HCT116 (cell line): ENCODE measurements around the gene SORCS2. TPM values are rescaled to one million over a fixed set of nuclear protein-coding genes. Genes with fewer than 3 reads are reported as not detected.

Source experiments
- ATAC-seq: fragments of 200-7000 bp; cut with Tn5 transposase; 2 replicates; pipeline ENCODE4 v1.9.1; 2020; ENCODE audit warnings: mild to moderate bottlenecking, moderate library complexity
- BruUV-seq: library from RNA; stranded (reverse); fragments of 400-500 nt; replicated peaks from 2 replicates; lab custom pipeline; 2021; lab: Mats Ljungman, UMichigan
- CTCF ChIA-PET: fragments of 300-600 bp; sonication (Branson Sonifier 250); formaldehyde crosslinking; loops from one replicate; lab custom pipeline; 2021; ENCODE audit warnings: antibody characterized with exemption; lab: Charles Lee
- POLR2A ChIA-PET: fragments of 300-600, 350-600 bp; sonication (Branson Sonifier 250); formaldehyde crosslinking; loops from one replicate; lab custom pipeline; 2021; ENCODE audit warnings: antibody characterized with exemption; lab: Charles Lee
- RAD21 ChIA-PET, 2 experiments: fragments of 300-600 bp; sonication (Branson Sonifier 250); formaldehyde crosslinking; loops; one replicate each; lab custom pipeline; 2023; ENCODE audit warnings: low total read pairs in 2 of 2; ENCODE audit not compliant: uncharacterized antibody in 2 of 2, unreplicated experiment in 2 of 2, low non-redundant PET in 1 of 2; lab: Charles Lee
- DNase-seq: peaks from one replicate; pipeline ENCODE4 v3.0.0-alpha.2; 2010; ENCODE audit warnings: low read depth, low spot score
- H2AFZ ChIP-seq: fragments of 200-600 bp; shearing (Covaris generic), sonication (generic); 2 replicates; pipeline ENCODE4 v1.6.1; 2017; ENCODE audit warnings: low read depth, mixed run types, mixed read lengths, antibody characterized with exemption, low read length; ENCODE audit not compliant: poor library complexity, severe bottlenecking
- H3K27ac ChIP-seq: 2 replicates; pipeline ENCODE4 v1.5.1; 2012; ENCODE audit warnings: low read depth, low read length
- H3K27me3 ChIP-seq: fragments of 200-600 bp; sonication (generic); 2 replicates; pipeline ENCODE4 v1.6.1; 2016; ENCODE audit warnings: mixed run types, low read length, mixed read lengths; ENCODE audit not compliant: insufficient read depth
- H3K36me3 ChIP-seq, 2 experiments: fragments of 200-500 bp in 1 of 2; fragments of 200-600 bp in 1 of 2; sonication (Bioruptor generic) in 1 of 2; sonication (generic) in 1 of 2; 2 replicates each; pipeline versions ENCODE4 v1.5.1 to v1.6.1; 2014 to 2016; ENCODE audit warnings: low read length in 2 of 2, inconsistent platforms in 1 of 2, mixed read lengths in 1 of 2, mixed run types in 1 of 2; ENCODE audit not compliant: insufficient read depth in 2 of 2, control insufficient read depth in 1 of 2
- H3K4me1 ChIP-seq, 2 experiments: fragments of 200-600 bp in 1 of 2; sonication (generic) in 1 of 2; 2 replicates each; pipeline versions ENCODE4 v1.5.1 to v1.6.1; 2012 to 2017; ENCODE audit warnings: low read length in 2 of 2, inconsistent platforms in 1 of 2, mild to moderate bottlenecking in 1 of 2, mixed read lengths in 1 of 2, mixed run types in 1 of 2, moderate library complexity in 1 of 2; ENCODE audit not compliant: insufficient read depth in 2 of 2, control insufficient read depth in 1 of 2
- H3K4me2 ChIP-seq: fragments of 200-600 bp; sonication (generic); 2 replicates; pipeline ENCODE4 v1.6.1; 2017; ENCODE audit warnings: mixed run types, low read length, mixed read lengths
- H3K4me3 ChIP-seq, 2 experiments: fragments of 200-600 bp in 1 of 2; sonication (generic) in 1 of 2; replicated peaks in 1 of 2; 2 replicates each; pipeline ENCODE4 v1.5.1; 2011 to 2016; ENCODE audit warnings: low read length in 2 of 2, control low read depth in 1 of 2, low read depth in 1 of 2, mild to moderate bottlenecking in 1 of 2, mixed read lengths in 1 of 2, mixed run types in 1 of 2
- H3K79me2 ChIP-seq: fragments of 200-600 bp; sonication (generic); 2 replicates; pipeline ENCODE4 v1.6.1; 2017; ENCODE audit warnings: mild to moderate bottlenecking, mixed run types, low read length, moderate library complexity, mixed read lengths; ENCODE audit not compliant: insufficient read depth
- H3K9ac ChIP-seq: fragments of 200-600 bp; sonication (generic); 2 replicates; pipeline ENCODE4 v1.6.1; 2016; ENCODE audit warnings: low read length, mixed read lengths
- H3K9me2 ChIP-seq: fragments of 200-600 bp; sonication (generic), shearing (Covaris generic); 2 replicates; pipeline ENCODE4 v1.6.1; 2017; ENCODE audit warnings: mixed run types, mild to moderate bottlenecking, moderate library complexity; ENCODE audit not compliant: insufficient read depth
- H3K9me3 ChIP-seq, 2 experiments: fragments of 200-500 bp in 1 of 2; fragments of 200-600 bp in 1 of 2; sonication (Bioruptor generic) in 1 of 2; sonication (generic) in 1 of 2; 2 replicates each; pipeline ENCODE4 v1.6.1; 2014 to 2017; ENCODE audit warnings: low read length in 2 of 2, mixed read lengths in 2 of 2, inconsistent platforms in 1 of 2, low read depth in 1 of 2, mild to moderate bottlenecking in 1 of 2, mixed run types in 1 of 2, moderate library complexity in 1 of 2; ENCODE audit not compliant: control insufficient read depth in 1 of 2, insufficient read depth in 1 of 2
- H4K20me1 ChIP-seq: fragments of 200-600 bp; sonication (generic), shearing (Covaris generic); 2 replicates; pipeline ENCODE4 v1.6.1; 2017; ENCODE audit warnings: mixed run types, mild to moderate bottlenecking, moderate library complexity; ENCODE audit not compliant: insufficient read depth
- CEBPB ChIP-seq: IDR thresholded peaks from 2 replicates; pipeline ENCODE4 v1.6.1; 2012; ENCODE audit warnings: low read depth
- POLR2A ChIP-seq: IDR thresholded peaks from 2 replicates; pipeline ENCODE4 v1.7.0; 2011; ENCODE audit warnings: borderline replicate concordance; ENCODE audit not compliant: insufficient read depth, insufficient read length; ENCODE audit errors: extremely low read depth
- RAD21 ChIP-seq: IDR thresholded peaks from 2 replicates; pipeline ENCODE4 v1.6.1; 2012; ENCODE audit warnings: low read depth, mild to moderate bottlenecking
- SRF ChIP-seq: IDR thresholded peaks from 2 replicates; pipeline ENCODE4 v1.6.1; 2012; ENCODE audit warnings: low read depth
- TCF7L2 ChIP-seq: IDR thresholded peaks from 2 replicates; pipeline ENCODE4 v1.7.0; 2011; ENCODE audit warnings: borderline replicate concordance, inconsistent platforms; ENCODE audit not compliant: insufficient read depth, insufficient read length; ENCODE audit errors: extremely low read depth
- ZFX ChIP-seq: fragments of 450-650 bp; IDR thresholded peaks from 2 replicates; pipeline ENCODE4 v1.6.1; 2017
- intact Hi-C: fragments of 100-400 bp; cut with micrococcal nuclease; formaldehyde crosslinking; loops from 2 replicates; pipeline ENCODE4 v1.10.0; 2022
- total RNA-seq: library from RNA; stranded (reverse); gene quantifications from one replicate; pipeline ENCODE4 v1.2.1, GENCODE V29; 2021; ENCODE audit not compliant: unreplicated experiment
- TF ChIP-seq, protein P1 (sequence below), 3 experiments: fragments of 200-600 bp in 1 of 3; sonication (generic) in 1 of 3; IDR thresholded peaks in 2 of 3; conservative IDR thresholded peaks in 1 of 3; 2 replicates each; pipeline ENCODE4 v1.5.1; 2012 to 2017; ENCODE audit warnings: low read depth in 2 of 3, low read length in 2 of 3, antibody characterized with exemption in 1 of 3, borderline replicate concordance in 1 of 3, control low read depth in 1 of 3, mild to moderate bottlenecking in 1 of 3, mixed read lengths in 1 of 3, mixed run types in 1 of 3, moderate library complexity in 1 of 3; ENCODE audit not compliant: insufficient read depth in 1 of 3
- TF ChIP-seq, protein P2 (sequence below): IDR thresholded peaks from 2 replicates; pipeline ENCODE4 v1.6.1; 2012

Gene SORCS2
- total RNA-seq, 1 experiment from 2014 or later, result 0.37 TPM

DNA sequence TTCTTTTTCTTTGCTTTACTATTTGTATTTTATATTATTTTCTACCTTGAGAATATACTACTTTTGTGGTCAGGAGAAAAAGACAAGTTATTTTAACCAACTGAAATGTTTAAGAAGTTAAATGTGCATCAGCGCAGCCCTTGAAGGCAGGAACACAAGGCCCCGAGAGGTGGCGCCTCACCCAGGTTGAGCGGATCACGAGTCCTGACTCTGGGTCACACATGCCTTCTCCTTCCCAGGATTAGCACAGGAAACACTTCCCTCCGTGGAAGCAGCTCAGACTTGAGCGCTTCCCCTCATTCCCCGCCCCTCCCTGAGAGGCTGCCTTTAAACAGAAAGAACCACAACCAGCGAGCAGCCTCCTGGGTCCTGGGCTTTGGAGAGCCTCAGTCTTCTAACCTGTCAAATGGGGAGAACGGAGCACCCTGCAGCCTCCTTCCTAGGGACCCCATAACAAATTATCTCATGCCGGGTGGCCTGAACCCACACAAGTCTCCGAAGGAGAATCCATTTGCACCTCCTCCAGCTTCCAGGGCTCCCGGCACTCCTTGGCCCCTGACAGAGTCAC lies 529.7 kb downstream of the SORCS2 start:
- TF ChIP-seq, protein P1, sequence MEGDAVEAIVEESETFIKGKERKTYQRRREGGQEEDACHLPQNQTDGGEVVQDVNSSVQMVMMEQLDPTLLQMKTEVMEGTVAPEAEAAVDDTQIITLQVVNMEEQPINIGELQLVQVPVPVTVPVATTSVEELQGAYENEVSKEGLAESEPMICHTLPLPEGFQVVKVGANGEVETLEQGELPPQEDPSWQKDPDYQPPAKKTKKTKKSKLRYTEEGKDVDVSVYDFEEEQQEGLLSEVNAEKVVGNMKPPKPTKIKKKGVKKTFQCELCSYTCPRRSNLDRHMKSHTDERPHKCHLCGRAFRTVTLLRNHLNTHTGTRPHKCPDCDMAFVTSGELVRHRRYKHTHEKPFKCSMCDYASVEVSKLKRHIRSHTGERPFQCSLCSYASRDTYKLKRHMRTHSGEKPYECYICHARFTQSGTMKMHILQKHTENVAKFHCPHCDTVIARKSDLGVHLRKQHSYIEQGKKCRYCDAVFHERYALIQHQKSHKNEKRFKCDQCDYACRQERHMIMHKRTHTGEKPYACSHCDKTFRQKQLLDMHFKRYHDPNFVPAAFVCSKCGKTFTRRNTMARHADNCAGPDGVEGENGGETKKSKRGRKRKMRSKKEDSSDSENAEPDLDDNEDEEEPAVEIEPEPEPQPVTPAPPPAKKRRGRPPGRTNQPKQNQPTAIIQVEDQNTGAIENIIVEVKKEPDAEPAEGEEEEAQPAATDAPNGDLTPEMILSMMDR (IDR thresholded peaks at IDR 0.05 in 2 of 3, conservative IDR thresholded peaks at IDR 0.05 in 1 of 3; ENCODE audit: borderline replicate concordance in 1 of 3, insufficient read depth in 1 of 3, low read depth in 2 of 3, low read length in 2 of 3), result peak; percentile 15 to 37 (median 33); a peak in 4 of 6 replicates
- no peak for TF ChIP-seq TCF7L2
- no peaks in the 10 kb centered on the region for H3K27me3 ChIP-seq
- RAD21 ChIA-PET, result no interaction called here
- DNase-seq (no peak), ATAC-seq (no peak)
- CTCF ChIA-PET, result interaction anchor here (0.6 kb wide), 1 partner anchor 266 kb away, joined by 3 read pairs; no protein-coding TSS in a partner anchor
- no peak overlapping the region for H3K4me2 ChIP-seq
- H3K36me3 ChIP-seq, result no peaks in the 10 kb centered on the region
- H3K4me3 ChIP-seq, result no peak overlapping the region
- no peaks in the 10 kb centered on the region for H3K79me2 ChIP-seq
- H4K20me1 ChIP-seq, result no peaks in the 10 kb centered on the region
- no peaks in the 10 kb centered on the region for H3K9me2 ChIP-seq
- H3K27ac ChIP-seq, result no peak overlapping the region
- no peaks in the 10 kb centered on the region; a peak in 1 of 4 replicates for H3K9me3 ChIP-seq
- intact Hi-C loops, result no loop called here
- peaks cover 0 to 3% of the 10 kb centered on the region in 2 experiments; a peak in 1 of 4 replicates for H3K4me1 ChIP-seq
- POLR2A ChIA-PET, result no interaction called here
- BruUV-seq, result no TSS peak
- H2AFZ ChIP-seq, result no peak overlapping the region
- H3K9ac ChIP-seq, result no peak overlapping the region

DNA sequence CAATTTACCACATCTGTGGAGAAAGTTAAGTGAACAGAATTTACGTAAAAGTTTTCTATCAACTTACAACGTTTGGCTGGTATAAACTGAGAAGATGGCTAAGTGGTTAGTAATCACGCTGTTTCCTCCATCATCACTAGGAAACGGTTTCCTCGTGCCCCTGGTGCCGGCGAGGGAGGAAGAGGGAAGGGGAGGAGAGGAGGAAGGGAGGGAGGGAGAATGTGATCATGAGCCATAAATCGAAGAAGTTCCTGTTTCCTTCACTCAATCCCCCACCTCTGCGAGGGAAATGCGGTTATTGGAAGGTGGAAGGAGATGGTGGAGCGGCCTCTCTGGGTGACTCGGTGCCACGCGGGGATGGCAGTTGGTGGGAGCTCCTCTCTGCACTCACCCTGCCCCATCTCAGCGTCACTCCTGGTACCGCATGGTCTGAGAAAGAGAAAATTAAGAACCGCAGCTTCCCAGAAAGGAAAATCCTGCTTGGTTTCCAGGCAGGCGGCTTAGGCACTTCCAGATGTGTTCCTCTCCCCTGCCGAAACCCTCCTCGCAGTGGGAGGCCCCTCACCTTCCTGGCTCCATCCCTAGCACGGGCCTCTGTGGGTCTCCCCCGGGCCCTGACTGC lies 530.5 kb downstream of the SORCS2 start:
- H3K4me1 ChIP-seq, result peaks cover 0 to 3% of the 10 kb centered on the region in 2 experiments; a peak in 1 of 4 replicates
- no peaks in the 10 kb centered on the region for H4K20me1 ChIP-seq
- H3K79me2 ChIP-seq, result no peaks in the 10 kb centered on the region
- BruUV-seq, result no TSS peak
- POLR2A ChIA-PET, result no interaction called here
- H3K9me2 ChIP-seq, result no peaks in the 10 kb centered on the region
- H2AFZ ChIP-seq, result no peak overlapping the region
- no peak for DNase-seq
- no peak overlapping the region for H3K27ac ChIP-seq
- H3K4me3 ChIP-seq, result no peak overlapping the region
- CTCF ChIA-PET, result interaction anchor here (0.6 kb wide), 1 partner anchor 265 kb away, joined by 3 read pairs; no protein-coding TSS in a partner anchor
- no peak overlapping the region for H3K9ac ChIP-seq
- no peaks in the 10 kb centered on the region for H3K27me3 ChIP-seq
- ATAC-seq, result no peak
- no peak overlapping the region for H3K4me2 ChIP-seq
- RAD21 ChIA-PET, result no interaction called here
- no peaks in the 10 kb centered on the region; a peak in 1 of 4 replicates for H3K9me3 ChIP-seq
- TF ChIP-seq, protein P2, sequence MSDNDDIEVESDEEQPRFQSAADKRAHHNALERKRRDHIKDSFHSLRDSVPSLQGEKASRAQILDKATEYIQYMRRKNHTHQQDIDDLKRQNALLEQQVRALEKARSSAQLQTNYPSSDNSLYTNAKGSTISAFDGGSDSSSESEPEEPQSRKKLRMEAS, result no peak
- TF ChIP-seq SRF, result no peak
- no peak for TF ChIP-seq POLR2A
- TF ChIP-seq ZFX, result no peak
- no peak for TF ChIP-seq RAD21
- no peak for TF ChIP-seq CEBPB
- H3K36me3 ChIP-seq, result no peaks in the 10 kb centered on the region
- intact Hi-C loops, result no loop called here
